ENCODE measurements around the gene PKIG.

GRCh38 chr20:44648068-44648467 is 65.7 kb downstream of the PKIG start:
- TF ChIP-seq CTCF (IDR thresholded peaks at IDR 0.05) (no peak), POLR2A (IDR thresholded peaks at IDR 0.05) (no peak)

Measured in body of pancreas (tissue), 4 donors.